ENCODE measurements around the gene LRP8.

DNA sequence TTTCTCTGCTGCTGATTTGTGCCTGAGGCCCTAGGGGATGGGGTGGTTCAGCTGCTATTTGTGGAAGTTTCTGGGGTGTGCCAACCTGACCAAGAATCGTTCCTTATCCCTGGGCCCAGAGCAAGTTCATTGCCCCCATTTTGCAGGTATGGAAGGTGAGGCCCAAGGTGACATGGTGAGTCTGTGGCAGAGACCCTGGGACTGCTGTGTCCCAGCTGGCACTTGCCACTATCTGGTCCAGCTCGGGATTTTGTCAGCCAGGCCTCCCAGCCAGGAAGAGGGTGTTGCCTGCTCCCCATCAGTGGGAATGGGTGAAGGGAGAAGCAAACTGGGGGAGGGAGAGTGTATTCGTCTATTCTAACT lies 18.9 kb upstream of the LRP8 start:
- TF ChIP-seq, protein P1, sequence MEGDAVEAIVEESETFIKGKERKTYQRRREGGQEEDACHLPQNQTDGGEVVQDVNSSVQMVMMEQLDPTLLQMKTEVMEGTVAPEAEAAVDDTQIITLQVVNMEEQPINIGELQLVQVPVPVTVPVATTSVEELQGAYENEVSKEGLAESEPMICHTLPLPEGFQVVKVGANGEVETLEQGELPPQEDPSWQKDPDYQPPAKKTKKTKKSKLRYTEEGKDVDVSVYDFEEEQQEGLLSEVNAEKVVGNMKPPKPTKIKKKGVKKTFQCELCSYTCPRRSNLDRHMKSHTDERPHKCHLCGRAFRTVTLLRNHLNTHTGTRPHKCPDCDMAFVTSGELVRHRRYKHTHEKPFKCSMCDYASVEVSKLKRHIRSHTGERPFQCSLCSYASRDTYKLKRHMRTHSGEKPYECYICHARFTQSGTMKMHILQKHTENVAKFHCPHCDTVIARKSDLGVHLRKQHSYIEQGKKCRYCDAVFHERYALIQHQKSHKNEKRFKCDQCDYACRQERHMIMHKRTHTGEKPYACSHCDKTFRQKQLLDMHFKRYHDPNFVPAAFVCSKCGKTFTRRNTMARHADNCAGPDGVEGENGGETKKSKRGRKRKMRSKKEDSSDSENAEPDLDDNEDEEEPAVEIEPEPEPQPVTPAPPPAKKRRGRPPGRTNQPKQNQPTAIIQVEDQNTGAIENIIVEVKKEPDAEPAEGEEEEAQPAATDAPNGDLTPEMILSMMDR (conservative IDR thresholded peaks at IDR 0.05), result no peak
- TF ChIP-seq ZFX (IDR thresholded peaks at IDR 0.05), result no peak
